Duodenal mucosa (tissue), 2 donors: ENCODE data around the gene CMTR2.

Experiments used
- H3K27ac ChIP-seq: one replicate; pipeline ENCODE4 v1.7.0; 2013; ENCODE audit warnings: low read depth, low read length
- H3K27me3 ChIP-seq, 2 donors: one replicate each; pipeline ENCODE4 v1.7.0; 2013; ENCODE audit warnings: low read length in 2 of 2, control low read depth in 1 of 2; ENCODE audit not compliant: insufficient read depth in 2 of 2, control insufficient read depth in 1 of 2
- H3K36me3 ChIP-seq, 2 donors: one replicate each; pipeline ENCODE4 v1.7.0; 2013; ENCODE audit warnings: low read length in 2 of 2, control low read depth in 1 of 2; ENCODE audit not compliant: insufficient read depth in 2 of 2, control insufficient read depth in 1 of 2
- H3K4me1 ChIP-seq, 2 donors: one replicate each; pipeline ENCODE4 v1.7.0; 2013; ENCODE audit warnings: low read length in 2 of 2, control low read depth in 1 of 2; ENCODE audit not compliant: insufficient read depth in 2 of 2, control insufficient read depth in 1 of 2
- H3K4me3 ChIP-seq, 2 donors: one replicate each; pipeline ENCODE4 v1.7.0; 2013; ENCODE audit warnings: low read length in 2 of 2, low read depth in 1 of 2
- H3K9ac ChIP-seq, 2 donors: one replicate each; pipeline ENCODE4 v1.7.0; 2013; ENCODE audit warnings: low read length in 2 of 2, low read depth in 1 of 2
- H3K9me3 ChIP-seq, 2 donors: one replicate each; pipeline ENCODE4 v1.7.0; 2013; ENCODE audit warnings: low read length in 2 of 2, control low read depth in 1 of 2; ENCODE audit not compliant: control insufficient read depth in 1 of 2

The CMTR2 gene

GRCh38 chr16:71287454-71287853, 1.7 kb downstream of the CMTR2 start:
- H3K27ac ChIP-seq = no peak overlapping the region

GRCh38 chr16:71283612-71284011, 5.6 kb downstream of the CMTR2 start:
- Histone ChIP-seq H3K9me3 (no peaks in the 10 kb centered on the region), H3K27ac (no peak overlapping the region), H3K27me3 (no peaks in the 10 kb centered on the region), H3K9ac (no peak overlapping the region), H3K4me3 (no peak overlapping the region), H3K36me3 (peaks cover 14 to 24% of the 10 kb centered on the region in 2 donors), H3K4me1 (peaks cover 8 to 9% of the 10 kb centered on the region in 2 donors)

More at GRCh38 chr16:71287454-71287853, 1.7 kb downstream of the CMTR2 start:
- H3K9me3 ChIP-seq = no peaks in the 10 kb centered on the region
- peaks cover 8 to 12% of the 10 kb centered on the region in 2 donors for H3K4me1 ChIP-seq
- no peak overlapping the region for H3K9ac ChIP-seq
- no peak overlapping the region for H3K4me3 ChIP-seq
- H3K27me3 ChIP-seq = no peaks in the 10 kb centered on the region
- H3K36me3 ChIP-seq = peaks cover 14 to 24% of the 10 kb centered on the region in 2 donors

- H3K36me3 ChIP-seq = peaks cover 14 to 24% of the 10 kb centered on the region in 2 donors
Observed at GRCh38 chr16:71282943-71283342, 6.3 kb downstream of the CMTR2 start.

GRCh38 chr16:71276589-71277334, 12.4 kb downstream of the CMTR2 start:
- Histone ChIP-seq H3K9me3 (no peaks in the 10 kb centered on the region), H3K9ac (no peak overlapping the region), H3K4me3 (no peak overlapping the region), H3K27me3 (no peaks in the 10 kb centered on the region), H3K27ac (no peak overlapping the region), H3K36me3 (no peaks in the 10 kb centered on the region), H3K4me1 (no peaks in the 10 kb centered on the region)

More at GRCh38 chr16:71282943-71283342, 6.3 kb downstream of the CMTR2 start:
- Histone ChIP-seq H3K27ac (no peak overlapping the region), H3K4me3 (no peak overlapping the region), H3K4me1 (peaks cover 2 to 3% of the 10 kb centered on the region in 2 donors), H3K9me3 (no peaks in the 10 kb centered on the region), H3K27me3 (no peaks in the 10 kb centered on the region), H3K9ac (no peak overlapping the region)

- Histone ChIP-seq H3K27ac (no peak overlapping the region), H3K4me1 (no peaks in the 10 kb centered on the region), H3K9me3 (no peaks in the 10 kb centered on the region), H3K4me3 (no peak overlapping the region), H3K36me3 (no peaks in the 10 kb centered on the region), H3K27me3 (no peaks in the 10 kb centered on the region), H3K9ac (no peak overlapping the region)
Observed at GRCh38 chr16:71273384-71273783, 15.8 kb downstream of the CMTR2 start.

- H3K27me3 ChIP-seq = peaks cover 0 to 5% of the 10 kb centered on the region in 2 donors
- no peaks in the 10 kb centered on the region for H3K36me3 ChIP-seq
- no peak overlapping the region for H3K9ac ChIP-seq
- H3K4me1 ChIP-seq = no peaks in the 10 kb centered on the region
- H3K27ac ChIP-seq = no peak overlapping the region
- no peak overlapping the region for H3K4me3 ChIP-seq
- H3K9me3 ChIP-seq = no peaks in the 10 kb centered on the region
Observed at GRCh38 chr16:71264299-71264698, 24.9 kb downstream of the CMTR2 start.

- Histone ChIP-seq H3K27ac (no peak overlapping the region), H3K27me3 (peaks cover 0 to 5% of the 10 kb centered on the region in 2 donors), H3K9me3 (no peaks in the 10 kb centered on the region), H3K4me3 (no peak overlapping the region), H3K9ac (no peak overlapping the region), H3K36me3 (no peaks in the 10 kb centered on the region), H3K4me1 (no peaks in the 10 kb centered on the region)
Observed at GRCh38 chr16:71263582-71263981, 25.6 kb downstream of the CMTR2 start.

- Histone ChIP-seq H3K9me3 (no peaks in the 10 kb centered on the region), H3K36me3 (no peaks in the 10 kb centered on the region), H3K4me3 (no peak overlapping the region), H3K27me3 (peaks cover 0 to 5% of the 10 kb centered on the region in 2 donors), H3K27ac (no peak overlapping the region), H3K9ac (no peak overlapping the region), H3K4me1 (no peaks in the 10 kb centered on the region)
Observed at GRCh38 chr16:71262391-71262790, 26.8 kb downstream of the CMTR2 start.

- H3K4me1 ChIP-seq = no peaks in the 10 kb centered on the region
- H3K9ac ChIP-seq = no peak overlapping the region
Observed at GRCh38 chr16:71260995-71261394, 28.2 kb downstream of the CMTR2 start.

GRCh38 chr16:71259086-71259485, 30.1 kb downstream of the CMTR2 start:
- no peak overlapping the region for H3K9ac ChIP-seq
- H3K27ac ChIP-seq = no peak overlapping the region
- peaks cover 0 to 4% of the 10 kb centered on the region in 2 donors for H3K4me1 ChIP-seq
- H3K4me3 ChIP-seq = no peak overlapping the region
- H3K36me3 ChIP-seq = no peaks in the 10 kb centered on the region
- H3K27me3 ChIP-seq = peaks cover 0 to 5% of the 10 kb centered on the region in 2 donors
- no peaks in the 10 kb centered on the region for H3K9me3 ChIP-seq

More at GRCh38 chr16:71260995-71261394, 28.2 kb downstream of the CMTR2 start:
- Histone ChIP-seq H3K9me3 (no peaks in the 10 kb centered on the region), H3K27ac (no peak overlapping the region), H3K36me3 (no peaks in the 10 kb centered on the region), H3K4me3 (no peak overlapping the region), H3K27me3 (peaks cover 0 to 5% of the 10 kb centered on the region in 2 donors)
